Panc1 (cell line): ENCODE measurements around the gene QSOX1. TPM values are rescaled to one million over a fixed set of nuclear protein-coding genes. Genes with fewer than 3 reads are reported as not detected.

ENCODE experiments used
- ATAC-seq: fragments of 200-7000 bp; cut with Tn5 transposase; 2 replicates; pipeline ENCODE4 v1.9.1; 2020; ENCODE audit warnings: mild to moderate bottlenecking, moderate library complexity
- BruUV-seq: library from RNA; stranded (reverse); fragments of 400-500 nt; replicated peaks from 2 replicates; lab custom pipeline; 2021; lab: Mats Ljungman, UMichigan
- CTCF ChIA-PET: fragments of 300-600 bp; sonication (Branson Sonifier 250); formaldehyde crosslinking; loops from one replicate; lab custom pipeline; 2022; ENCODE audit warnings: antibody characterized with exemption; lab: Charles Lee
- POLR2A ChIA-PET: fragments of 300-600 bp; sonication (Branson Sonifier 250); formaldehyde crosslinking; loops from one replicate; lab custom pipeline; 2022; ENCODE audit warnings: antibody characterized with exemption; lab: Charles Lee
- DNase-seq: peaks from one replicate; pipeline ENCODE4 v3.0.0-alpha.2; 2010; ENCODE audit warnings: low read depth, low spot score
- H3K27ac ChIP-seq: 2 replicates; pipeline ENCODE4 v1.5.1; 2011; ENCODE audit warnings: mild to moderate bottlenecking, low read length, inconsistent platforms
- H3K27me3 ChIP-seq: fragments of 200-500 bp; sonication (Bioruptor generic); 2 replicates; pipeline ENCODE4 v1.6.0; 2014; ENCODE audit warnings: low read length, inconsistent platforms; ENCODE audit not compliant: control insufficient read depth, insufficient read depth
- H3K36me3 ChIP-seq: fragments of 200-500 bp; sonication (Bioruptor generic); 2 replicates; pipeline ENCODE4 v1.5.1; 2014; ENCODE audit warnings: inconsistent platforms, mild to moderate bottlenecking, low read length, moderate library complexity; ENCODE audit not compliant: control insufficient read depth, insufficient read depth
- H3K4me1 ChIP-seq: 2 replicates; pipeline ENCODE4 v1.5.1; 2011; ENCODE audit warnings: inconsistent platforms, mild to moderate bottlenecking, low read length, moderate library complexity; ENCODE audit not compliant: control insufficient read depth, insufficient read depth
- H3K4me3 ChIP-seq, 2 experiments: 2 replicates each; pipeline ENCODE4 v1.5.1; 2011 to 2012; ENCODE audit warnings: low read depth in 2 of 2, low read length in 2 of 2, mild to moderate bottlenecking in 2 of 2, inconsistent platforms in 1 of 2, moderate library complexity in 1 of 2
- H3K9me3 ChIP-seq: fragments of 200-500 bp; sonication (Bioruptor generic); 2 replicates; pipeline ENCODE4 v1.5.1; 2014; ENCODE audit warnings: low read depth, mild to moderate bottlenecking, inconsistent platforms, low read length, moderate library complexity; ENCODE audit not compliant: control insufficient read depth, insufficient read depth
- POLR2AphosphoS5 ChIP-seq: IDR thresholded peaks from 2 replicates; pipeline ENCODE4 v1.6.1; 2012; ENCODE audit warnings: mild to moderate bottlenecking, low read depth, low read length, moderate library complexity
- SIN3A ChIP-seq: IDR thresholded peaks from 2 replicates; pipeline ENCODE4 v1.6.1; 2012; ENCODE audit warnings: low read depth, mild to moderate bottlenecking, low read length, moderate library complexity, borderline replicate concordance; ENCODE audit not compliant: insufficient read depth
- TCF7L2 ChIP-seq: IDR thresholded peaks from 2 replicates; pipeline ENCODE4 v1.6.1; 2011; ENCODE audit warnings: mild to moderate bottlenecking, low read depth, low read length, inconsistent platforms
- in situ Hi-C: cut with HindIII; loops from 2 replicates; pipeline ENCODE4 v1.10.0; 2016; ENCODE audit warnings: low sequenced_read_pairs, low pct_unique_long_range_greater_than_20kb
- intact Hi-C: fragments of 100-400 bp; cut with micrococcal nuclease; formaldehyde crosslinking; loops from one replicate; pipeline ENCODE4 v1.10.0; 2022; ENCODE audit not compliant: unreplicated experiment
- total RNA-seq: library from RNA; stranded (reverse); gene quantifications from one replicate; pipeline ENCODE4 v1.2.1, GENCODE V29; 2021; ENCODE audit not compliant: unreplicated experiment
- TF ChIP-seq, protein P1 (sequence below): fragments of 450-650 bp; IDR thresholded peaks from 2 replicates; pipeline ENCODE4 v1.5.1; 2017; ENCODE audit warnings: mild to moderate bottlenecking
- TF ChIP-seq, protein P2 (sequence below), 2 experiments: IDR thresholded peaks; 2 replicates each; pipeline ENCODE4 v1.6.1; 2011 to 2012; ENCODE audit warnings: low read depth in 2 of 2, control low read depth in 1 of 2, low read length in 1 of 2, mild to moderate bottlenecking in 1 of 2, moderate library complexity in 1 of 2; ENCODE audit not compliant: insufficient read depth in 1 of 2

QSOX1 gene
- total RNA-seq, 1 experiment from 2014 or later = 152 TPM

DNA sequence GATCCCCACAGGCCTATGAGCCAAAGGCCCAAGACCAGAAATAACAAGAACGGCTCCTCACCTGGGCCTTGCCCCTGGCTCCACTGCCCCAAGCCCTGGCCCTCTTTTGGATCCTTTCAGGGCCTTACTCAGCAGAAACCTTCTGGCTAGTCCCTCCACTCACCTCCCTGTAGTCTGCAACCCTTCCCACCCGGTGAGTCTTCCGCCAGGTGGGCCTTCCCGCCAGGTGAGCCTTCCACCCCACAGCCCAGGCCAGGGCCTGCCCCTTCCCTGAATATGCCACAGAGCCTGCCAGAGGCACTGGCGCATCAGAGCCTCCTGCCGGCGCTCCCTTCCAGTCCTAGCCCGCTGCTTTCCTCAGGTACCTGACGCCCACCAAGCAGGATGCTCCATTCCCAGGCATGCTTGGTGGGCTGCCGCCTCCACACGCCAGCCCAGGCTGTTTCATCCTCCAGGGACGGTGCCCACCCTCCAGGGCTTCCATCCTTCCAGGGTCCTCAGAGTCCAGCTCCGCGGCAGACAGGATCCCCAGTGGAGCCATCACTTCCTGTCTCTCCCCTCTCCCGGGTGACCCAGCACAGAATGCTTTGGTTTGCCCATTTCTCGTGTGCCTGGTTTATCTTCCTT, 96.3 kb downstream of the QSOX1 start:
- BruUV-seq = no TSS peak
- DNase-seq (no peak), ATAC-seq (no peak)
- Histone ChIP-seq H3K4me3 (no peak overlapping the region), H3K36me3 (no peaks in the 10 kb centered on the region), H3K9me3 (no peaks in the 10 kb centered on the region), H3K27me3 (no peaks in the 10 kb centered on the region), H3K4me1 (no peaks in the 10 kb centered on the region), H3K27ac (no peak overlapping the region)
- no peak for TF ChIP-seq SIN3A
- TF ChIP-seq, protein P1, sequence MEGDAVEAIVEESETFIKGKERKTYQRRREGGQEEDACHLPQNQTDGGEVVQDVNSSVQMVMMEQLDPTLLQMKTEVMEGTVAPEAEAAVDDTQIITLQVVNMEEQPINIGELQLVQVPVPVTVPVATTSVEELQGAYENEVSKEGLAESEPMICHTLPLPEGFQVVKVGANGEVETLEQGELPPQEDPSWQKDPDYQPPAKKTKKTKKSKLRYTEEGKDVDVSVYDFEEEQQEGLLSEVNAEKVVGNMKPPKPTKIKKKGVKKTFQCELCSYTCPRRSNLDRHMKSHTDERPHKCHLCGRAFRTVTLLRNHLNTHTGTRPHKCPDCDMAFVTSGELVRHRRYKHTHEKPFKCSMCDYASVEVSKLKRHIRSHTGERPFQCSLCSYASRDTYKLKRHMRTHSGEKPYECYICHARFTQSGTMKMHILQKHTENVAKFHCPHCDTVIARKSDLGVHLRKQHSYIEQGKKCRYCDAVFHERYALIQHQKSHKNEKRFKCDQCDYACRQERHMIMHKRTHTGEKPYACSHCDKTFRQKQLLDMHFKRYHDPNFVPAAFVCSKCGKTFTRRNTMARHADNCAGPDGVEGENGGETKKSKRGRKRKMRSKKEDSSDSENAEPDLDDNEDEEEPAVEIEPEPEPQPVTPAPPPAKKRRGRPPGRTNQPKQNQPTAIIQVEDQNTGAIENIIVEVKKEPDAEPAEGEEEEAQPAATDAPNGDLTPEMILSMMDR = no peak
- TF ChIP-seq, protein P2, sequence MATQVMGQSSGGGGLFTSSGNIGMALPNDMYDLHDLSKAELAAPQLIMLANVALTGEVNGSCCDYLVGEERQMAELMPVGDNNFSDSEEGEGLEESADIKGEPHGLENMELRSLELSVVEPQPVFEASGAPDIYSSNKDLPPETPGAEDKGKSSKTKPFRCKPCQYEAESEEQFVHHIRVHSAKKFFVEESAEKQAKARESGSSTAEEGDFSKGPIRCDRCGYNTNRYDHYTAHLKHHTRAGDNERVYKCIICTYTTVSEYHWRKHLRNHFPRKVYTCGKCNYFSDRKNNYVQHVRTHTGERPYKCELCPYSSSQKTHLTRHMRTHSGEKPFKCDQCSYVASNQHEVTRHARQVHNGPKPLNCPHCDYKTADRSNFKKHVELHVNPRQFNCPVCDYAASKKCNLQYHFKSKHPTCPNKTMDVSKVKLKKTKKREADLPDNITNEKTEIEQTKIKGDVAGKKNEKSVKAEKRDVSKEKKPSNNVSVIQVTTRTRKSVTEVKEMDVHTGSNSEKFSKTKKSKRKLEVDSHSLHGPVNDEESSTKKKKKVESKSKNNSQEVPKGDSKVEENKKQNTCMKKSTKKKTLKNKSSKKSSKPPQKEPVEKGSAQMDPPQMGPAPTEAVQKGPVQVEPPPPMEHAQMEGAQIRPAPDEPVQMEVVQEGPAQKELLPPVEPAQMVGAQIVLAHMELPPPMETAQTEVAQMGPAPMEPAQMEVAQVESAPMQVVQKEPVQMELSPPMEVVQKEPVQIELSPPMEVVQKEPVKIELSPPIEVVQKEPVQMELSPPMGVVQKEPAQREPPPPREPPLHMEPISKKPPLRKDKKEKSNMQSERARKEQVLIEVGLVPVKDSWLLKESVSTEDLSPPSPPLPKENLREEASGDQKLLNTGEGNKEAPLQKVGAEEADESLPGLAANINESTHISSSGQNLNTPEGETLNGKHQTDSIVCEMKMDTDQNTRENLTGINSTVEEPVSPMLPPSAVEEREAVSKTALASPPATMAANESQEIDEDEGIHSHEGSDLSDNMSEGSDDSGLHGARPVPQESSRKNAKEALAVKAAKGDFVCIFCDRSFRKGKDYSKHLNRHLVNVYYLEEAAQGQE (IDR thresholded peaks at IDR 0.05; ENCODE audit: insufficient read depth in 1 of 2, low read depth in 2 of 2, low read length in 1 of 2) = no peak
- no peak for TF ChIP-seq TCF7L2
- no peak for TF ChIP-seq POLR2AphosphoS5
- in situ Hi-C loops (no loop called here), intact Hi-C loops (no loop called here)
- CTCF ChIA-PET = interaction anchor here (0.7 kb wide), 1 partner anchor 158 kb away, joined by 4 read pairs; no protein-coding TSS in a partner anchor
- POLR2A ChIA-PET = no interaction called here

DNA sequence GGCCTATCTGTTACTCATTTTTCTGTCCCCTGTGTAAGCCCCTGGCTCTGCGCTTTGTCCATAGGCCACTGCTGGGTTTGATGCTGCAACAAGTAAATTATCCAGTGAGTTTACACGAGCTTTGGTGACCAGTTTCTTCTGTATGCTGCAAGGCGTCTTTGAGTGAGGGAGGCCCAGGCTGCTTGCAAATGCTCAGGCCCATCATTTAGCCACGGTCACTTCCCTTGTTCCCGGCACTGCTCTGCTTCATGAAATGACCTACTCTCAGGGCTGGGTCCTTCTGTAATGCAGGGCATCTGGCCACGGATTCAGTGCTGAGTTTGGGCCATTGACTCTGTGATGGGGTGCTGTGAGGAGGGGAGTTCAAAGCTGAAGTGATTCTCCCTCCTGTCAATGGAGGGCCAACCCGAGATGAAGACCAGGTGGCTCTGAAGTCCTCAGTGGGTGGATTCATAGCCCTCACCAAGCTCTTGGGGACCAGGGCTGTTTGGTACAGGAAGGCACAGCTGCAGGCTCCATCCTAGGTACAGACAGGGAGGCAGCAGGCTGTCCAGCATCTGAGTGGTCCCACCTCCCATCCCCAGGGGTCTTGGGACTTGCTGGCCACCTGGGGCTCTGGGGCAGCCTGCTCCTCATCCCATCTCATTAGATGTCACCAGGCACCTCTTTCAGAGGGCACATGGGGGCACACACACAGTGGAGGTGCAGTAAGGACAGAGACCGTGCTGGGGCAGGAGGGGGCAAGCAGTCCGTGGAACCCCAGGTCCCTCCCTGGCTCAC, 97.0 kb downstream of the QSOX1 start:
- no peaks in the 10 kb centered on the region for H3K9me3 ChIP-seq
- TF ChIP-seq, protein P1 = no peak
- TF ChIP-seq, protein P2 (IDR thresholded peaks at IDR 0.05; ENCODE audit: insufficient read depth in 1 of 2, low read depth in 2 of 2, low read length in 1 of 2) = no peak
- TF ChIP-seq POLR2AphosphoS5 = no peak
- no peak for TF ChIP-seq TCF7L2
- no peak for TF ChIP-seq SIN3A
- no peaks in the 10 kb centered on the region for H3K27me3 ChIP-seq
- ChIA-PET POLR2A (no interaction called here), CTCF (no interaction called here)
- no peaks in the 10 kb centered on the region for H3K4me1 ChIP-seq
- DNase-seq (no peak), ATAC-seq (no peak)
- no TSS peak for BruUV-seq
- in situ Hi-C loops = no loop called here
- no peak overlapping the region for H3K27ac ChIP-seq
- H3K36me3 ChIP-seq = no peaks in the 10 kb centered on the region
- intact Hi-C loops = loop anchor here (2.0 kb wide), 2 partner anchors 165 to 231 kb away; no protein-coding TSS in a partner anchor
- H3K4me3 ChIP-seq = no peak overlapping the region
